ENCODE results near the gene KLHL35.

DNA sequence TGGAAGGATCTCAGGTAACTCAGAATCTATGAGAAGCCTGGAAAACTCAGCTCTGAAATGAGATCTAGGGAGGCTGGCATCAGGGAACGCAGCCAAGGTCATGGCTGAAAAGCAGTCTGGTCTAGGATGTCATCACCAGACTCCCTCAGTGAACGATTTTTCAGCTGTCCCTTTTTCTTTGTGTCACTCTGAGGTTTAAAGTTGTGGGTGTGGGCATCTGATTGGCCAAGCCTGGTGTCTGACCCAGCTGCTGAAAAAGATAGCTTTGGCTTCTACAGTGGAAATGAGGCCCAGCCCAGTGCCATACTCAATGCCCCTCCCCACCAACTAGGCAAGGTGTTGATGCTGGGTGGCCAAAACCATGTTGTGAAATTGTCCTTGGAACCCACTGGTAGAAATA, 19.1 kb downstream of the KLHL35 start:
- TF ChIP-seq POLR2A (IDR thresholded peaks at IDR 0.05; ENCODE audit: low read length) (no peak), GATA1 (IDR thresholded peaks at IDR 0.05; ENCODE audit: low read depth, low read length) (no peak)
